SKM-1 treated with dmso at 0.1 percent for 144 hours (cell line): ENCODE measurements around the gene TRAPPC10.

Source experiments
- DNase-seq: peaks from one replicate; lab custom pipeline; 2025; ENCODE audit not compliant: unreplicated experiment; lab: John Stamatoyannopoulos, UW

TRAPPC10 gene

DNA sequence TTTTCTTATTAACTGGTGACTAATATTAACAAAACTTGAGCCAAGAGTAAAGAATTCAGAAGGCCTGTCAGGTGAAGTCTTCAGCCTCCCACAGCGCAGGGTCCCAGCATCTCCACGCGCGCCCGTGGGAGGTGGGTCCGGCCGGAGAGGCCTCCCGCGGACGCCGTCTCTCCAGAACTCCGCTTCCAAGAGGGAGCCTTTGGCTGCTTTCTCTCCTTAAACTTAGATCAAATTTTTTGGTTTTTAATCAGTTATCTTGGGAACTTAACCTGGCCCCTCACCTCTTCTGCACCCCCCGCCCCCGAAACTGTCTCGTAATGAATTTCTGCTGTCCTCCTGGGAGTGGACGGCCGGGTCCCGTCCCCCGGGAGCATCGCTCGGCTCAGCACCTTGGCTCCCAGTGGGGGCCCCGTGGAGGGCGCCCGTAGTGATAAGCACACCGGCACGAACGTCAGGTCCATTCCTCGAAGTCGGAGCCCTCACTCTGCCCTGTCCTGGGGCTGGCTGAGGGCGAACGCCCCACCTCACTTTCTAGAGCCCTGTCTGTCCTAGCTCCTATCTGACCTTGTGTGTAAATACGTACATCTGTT is 29.5 kb upstream of the TRAPPC10 start:
- DNase-seq, result no peak

DNA sequence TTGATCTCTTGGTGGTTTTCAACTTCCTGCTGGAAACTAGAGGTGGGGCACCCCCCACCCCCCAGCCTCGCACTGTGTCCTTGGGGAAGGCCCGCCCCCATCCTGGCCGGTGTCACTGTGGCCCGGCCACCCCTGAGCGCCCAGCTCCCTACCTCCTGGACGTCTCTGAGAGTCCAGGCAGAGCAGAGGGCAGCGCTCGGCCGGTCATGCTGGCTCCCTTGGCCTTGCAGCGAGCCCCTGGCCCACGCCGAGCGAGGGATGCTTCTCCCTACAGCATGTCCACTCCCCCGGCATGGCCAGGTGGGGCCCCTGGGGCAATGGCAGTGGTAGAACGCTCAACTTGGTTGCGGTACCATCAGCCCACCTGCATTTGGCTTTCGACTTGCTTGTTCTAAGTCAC is 28.7 kb upstream of the TRAPPC10 start:
- no peak for DNase-seq

DNA sequence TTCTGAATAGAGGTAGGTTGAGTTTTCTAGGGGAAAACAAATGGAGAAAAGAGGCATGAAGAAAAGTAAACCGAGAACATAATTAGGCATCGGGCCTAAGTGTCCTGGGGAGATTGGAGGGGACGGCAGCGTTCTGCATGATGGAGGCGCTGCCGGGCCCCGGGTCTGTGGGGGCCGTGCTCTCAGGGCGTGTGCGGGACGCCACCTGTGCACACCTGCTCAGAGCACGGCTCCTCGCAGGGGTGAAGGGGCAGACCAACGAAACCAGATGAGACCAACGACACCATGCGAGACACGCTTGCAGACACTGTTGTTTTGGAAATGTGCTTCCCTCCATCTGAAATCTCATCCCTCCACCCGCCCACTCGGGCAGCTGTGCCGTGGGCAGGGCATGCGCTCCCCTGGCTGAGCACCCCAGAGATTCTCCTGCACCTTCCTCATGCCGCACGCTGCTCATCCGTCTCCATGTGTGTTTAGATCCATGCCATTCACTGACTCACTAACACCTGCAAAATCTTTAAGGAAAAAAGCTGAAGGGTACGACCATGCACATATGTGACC is 28.2 kb upstream of the TRAPPC10 start:
- DNase-seq, result no peak

DNA sequence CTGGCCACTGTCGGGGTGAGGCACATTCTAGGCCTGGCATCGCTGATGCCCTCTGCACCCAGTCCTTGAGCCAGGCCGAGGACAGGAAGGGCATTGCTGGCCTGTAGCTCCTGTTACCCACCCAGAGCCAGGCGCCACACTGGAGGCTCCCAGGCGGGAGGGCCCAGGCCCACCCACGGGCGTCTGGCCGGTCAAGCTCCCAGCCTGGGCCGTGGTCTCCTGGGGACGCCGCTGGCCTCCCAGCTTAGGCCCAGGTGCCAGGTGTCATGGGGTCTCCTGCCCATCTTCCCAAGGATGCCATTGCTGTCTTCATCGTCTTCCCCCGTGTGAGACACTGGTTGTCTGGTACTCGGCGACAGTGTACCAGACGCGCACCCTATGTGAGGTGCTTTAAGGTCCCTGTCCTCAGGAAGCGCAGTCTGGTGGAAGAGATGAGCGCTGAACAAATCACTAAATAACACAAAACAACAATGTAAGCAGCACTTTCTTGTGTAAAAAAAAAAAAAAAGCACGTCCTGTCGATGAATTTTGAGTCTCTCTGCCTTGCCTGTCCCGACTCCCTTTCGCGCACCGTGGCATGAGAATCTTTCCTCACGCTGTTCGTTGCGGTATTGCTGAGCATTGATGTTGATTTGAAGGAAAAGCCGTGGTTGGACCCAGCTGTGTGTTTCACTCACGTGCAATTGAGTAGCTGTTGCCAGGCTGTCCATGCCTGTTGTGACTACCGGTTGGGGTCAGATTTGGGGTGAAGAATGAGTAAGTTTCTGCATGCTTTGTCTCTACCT is 27.0 kb upstream of the TRAPPC10 start:
- DNase-seq, result no peak

GRCh38 chr21:43985690-43986251 is 26.3 kb upstream of the TRAPPC10 start:
- DNase-seq, result no peak

- DNase-seq, result no peak
These were observed 25.3 kb upstream of the TRAPPC10 start for GRCh38 chr21:43986544-43987451.

GRCh38 chr21:43987509-43987908 is 24.6 kb upstream of the TRAPPC10 start:
- no peak for DNase-seq

GRCh38 chr21:43988016-43988415 is 24.1 kb upstream of the TRAPPC10 start:
- DNase-seq, result no peak

GRCh38 chr21:43988506-43989230 is 23.4 kb upstream of the TRAPPC10 start:
- no peak for DNase-seq

GRCh38 chr21:43989401-43989800 is 22.7 kb upstream of the TRAPPC10 start:
- no peak for DNase-seq

GRCh38 chr21:43991447-43991991 is 20.6 kb upstream of the TRAPPC10 start:
- DNase-seq, result no peak

DNA sequence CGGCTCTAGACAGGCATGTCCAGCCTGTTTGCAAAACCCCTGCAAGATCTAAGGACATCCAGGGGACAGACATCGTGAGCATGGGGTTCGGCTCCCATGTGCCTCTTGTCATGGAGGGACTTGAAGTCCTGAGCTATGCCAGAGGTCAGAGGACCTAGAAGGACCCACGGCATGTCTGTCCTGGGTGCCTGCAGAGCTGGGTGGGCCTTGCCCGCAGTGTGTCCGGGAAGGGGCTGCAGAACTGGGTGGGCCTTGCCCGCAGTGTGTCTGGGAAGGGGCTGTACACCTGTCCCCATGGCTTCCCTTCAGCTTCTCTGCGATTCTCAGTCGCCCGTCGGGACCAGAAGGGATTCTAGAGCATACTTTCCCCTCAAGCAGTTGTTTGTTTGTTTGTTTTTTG is 20.0 kb upstream of the TRAPPC10 start:
- DNase-seq, result no peak

DNA sequence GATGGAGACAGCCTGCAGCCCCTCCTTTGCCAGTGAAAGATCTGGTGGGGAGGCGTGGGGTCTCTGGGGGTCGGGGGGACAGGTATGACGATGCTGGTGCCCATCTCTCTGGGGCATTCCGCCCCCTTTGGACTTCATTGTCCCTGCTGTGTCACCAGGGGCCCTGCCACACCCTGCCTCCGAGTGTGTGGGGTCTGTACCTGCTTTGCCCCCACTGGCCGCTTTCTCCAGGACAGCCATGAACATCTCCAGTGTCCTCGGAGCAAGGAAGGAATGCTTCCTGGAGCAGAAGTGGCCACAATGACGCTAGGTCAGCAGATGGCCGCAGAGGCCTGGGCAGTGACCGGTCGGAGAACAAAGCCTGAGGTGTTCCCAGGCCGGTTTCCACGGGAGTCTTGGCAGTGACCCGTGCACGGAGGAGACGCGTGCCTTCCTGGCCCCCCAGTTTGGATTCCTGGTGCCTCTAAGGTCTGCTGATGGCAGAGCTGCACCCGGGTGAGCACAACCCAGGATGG is 18.6 kb upstream of the TRAPPC10 start:
- DNase-seq, result no peak

GRCh38 chr21:43994085-43994484 is 18.0 kb upstream of the TRAPPC10 start:
- DNase-seq, result no peak

- no peak for DNase-seq
These were observed 17.5 kb upstream of the TRAPPC10 start for GRCh38 chr21:43994646-43995045.

DNA sequence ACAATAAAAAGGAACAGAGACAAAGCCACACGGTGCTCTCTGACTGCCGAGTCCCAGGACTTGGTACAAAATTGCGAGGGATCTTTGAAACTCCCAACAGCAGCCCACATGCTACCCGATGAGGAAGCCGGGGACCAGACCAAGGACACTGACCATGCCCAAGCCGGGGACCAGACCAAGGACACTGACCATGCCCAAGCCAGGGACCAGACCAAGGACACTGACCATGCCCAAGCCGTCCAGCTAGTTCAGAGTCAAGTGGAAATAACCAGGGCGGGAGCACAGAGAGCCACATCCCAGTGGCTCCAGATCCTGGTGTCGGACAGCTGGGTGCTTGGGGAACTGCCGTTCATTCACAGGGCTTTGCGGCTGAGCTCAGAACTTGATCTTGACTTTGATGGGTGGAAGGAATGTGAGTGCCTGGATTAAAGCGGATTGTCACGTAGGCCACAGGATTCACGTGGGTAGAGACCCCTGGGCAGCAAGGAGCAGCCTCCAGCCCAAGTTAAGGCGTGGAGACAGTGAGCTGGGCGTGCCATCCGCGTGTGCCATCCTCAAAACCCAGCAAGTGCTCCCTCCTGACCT is 16.5 kb upstream of the TRAPPC10 start:
- no peak for DNase-seq

DNA sequence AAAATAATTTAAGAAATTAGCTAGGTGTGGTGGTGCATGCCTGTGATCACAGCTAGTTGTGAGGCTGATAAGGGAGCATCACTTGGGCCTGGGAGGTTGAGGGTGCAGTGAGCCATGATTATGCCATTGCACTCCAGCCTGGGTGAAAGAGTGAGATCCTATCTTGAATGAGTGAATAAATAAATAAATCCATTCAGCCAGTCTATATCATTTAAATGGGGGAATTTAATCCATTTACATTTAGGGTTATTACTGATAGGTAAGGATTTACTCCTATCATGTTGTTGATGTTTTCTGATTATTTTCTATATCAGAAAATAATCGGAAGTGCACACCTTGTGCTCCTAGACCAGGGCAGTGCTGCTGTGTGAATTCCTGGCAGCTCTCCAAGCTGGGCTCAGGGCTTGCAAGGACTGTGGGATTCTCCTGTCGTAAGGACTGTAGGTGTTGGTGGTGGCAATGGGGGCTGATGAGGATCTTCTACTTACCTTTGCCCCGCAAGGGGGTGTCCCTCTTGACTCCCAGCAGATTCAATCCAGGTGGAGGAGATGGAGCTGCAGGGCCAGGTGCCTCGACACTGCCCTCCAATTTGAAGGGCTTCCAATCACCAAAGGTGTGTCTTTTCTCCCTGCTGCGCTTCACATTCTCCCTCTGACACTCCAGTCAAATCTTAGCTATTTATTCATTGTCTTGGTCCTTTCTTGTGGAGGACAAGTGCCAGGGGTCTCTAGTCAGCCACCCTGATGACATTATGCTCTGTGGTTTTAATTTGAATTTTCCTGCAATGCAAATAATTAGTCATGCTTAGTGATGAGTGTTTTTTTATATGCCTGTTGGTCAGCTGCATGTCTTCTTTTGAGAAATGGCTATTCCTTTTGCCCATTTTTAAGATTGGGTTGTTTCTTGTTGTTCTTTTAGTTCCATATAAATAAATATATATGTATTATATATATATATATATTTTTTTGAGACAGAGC is 14.1 kb upstream of the TRAPPC10 start:
- DNase-seq, result no peak

GRCh38 chr21:44000360-44000759 is 11.7 kb upstream of the TRAPPC10 start:
- DNase-seq, result no peak
